ENCODE data around the gene EEF1AKMT3.

GRCh38 chr12:57826400-57826799 lies 54.0 kb downstream of the EEF1AKMT3 start:
- TF ChIP-seq MAX (IDR thresholded peaks at IDR 0.05) = no peak
- no peak for TF ChIP-seq CTCF (IDR thresholded peaks at IDR 0.05 in 2 of 3, conservative IDR thresholded peaks at IDR 0.05 in 1 of 3; ENCODE audit: borderline replicate concordance in 1 of 3, insufficient read depth in 1 of 3, low read depth in 2 of 3, low read length in 2 of 3)
- no peak for TF ChIP-seq POLR2A (IDR thresholded peaks at IDR 0.05; ENCODE audit: borderline replicate concordance, extremely low read depth, insufficient read depth, insufficient read length)
- TF ChIP-seq YY1 (IDR thresholded peaks at IDR 0.05; ENCODE audit: extremely low read depth, insufficient replicate concordance, low read depth, low read length) = no peak
- TF ChIP-seq SP1 (IDR thresholded peaks at IDR 0.05; ENCODE audit: low read depth) = no peak
- no peak for TF ChIP-seq POLR2AphosphoS5 (IDR thresholded peaks at IDR 0.05; ENCODE audit: low read depth, low read length)
- no peak for TF ChIP-seq EZH2phosphoT487 (IDR thresholded peaks at IDR 0.05; ENCODE audit: borderline replicate concordance)
- TF ChIP-seq REST (IDR thresholded peaks at IDR 0.05; ENCODE audit: low read depth) = no peak
- no peak for TF ChIP-seq JUND (IDR thresholded peaks at IDR 0.05)
- TF ChIP-seq TCF7L2 (IDR thresholded peaks at IDR 0.05; ENCODE audit: borderline replicate concordance, extremely low read depth, insufficient read depth, insufficient read length) = no peak
- no peak for TF ChIP-seq EZH2 (IDR thresholded peaks at IDR 0.05)
- no peak for TF ChIP-seq ZNF274 (IDR thresholded peaks at IDR 0.05; ENCODE audit: low read depth, low read length)
- TF ChIP-seq ZFX (IDR thresholded peaks at IDR 0.05) = no peak
- no peak for TF ChIP-seq CEBPB (IDR thresholded peaks at IDR 0.05; ENCODE audit: low read depth)

Data from HCT116 (cell line).